ENCODE data around the gene SNX25. TPM values are rescaled to one million over a fixed set of nuclear protein-coding genes. Genes with fewer than 3 reads are reported as not detected.

The SNX25 gene
- total RNA-seq, 1 experiment from 2014 or later: 12.5 TPM

DNA sequence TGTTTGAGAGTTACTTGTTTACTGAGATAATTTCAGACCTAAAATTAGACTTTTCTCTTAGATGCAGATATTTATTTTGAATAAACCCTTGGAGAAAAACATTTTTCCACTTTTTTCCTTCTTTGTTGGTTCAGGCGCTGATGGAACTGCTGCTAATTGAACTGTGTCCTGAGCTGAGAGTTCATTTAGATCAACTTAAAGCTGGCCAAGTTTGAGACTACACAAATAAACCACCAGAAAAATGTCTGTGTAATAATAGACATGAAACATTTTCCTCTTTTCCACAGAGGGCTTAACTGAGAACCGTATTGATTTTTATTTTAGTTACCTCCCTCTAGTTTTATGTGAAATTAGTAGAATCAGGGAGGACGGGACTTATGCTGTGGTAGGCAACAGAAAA lies 153.9 kb downstream of the SNX25 start:
- no peak for DNase-seq (ENCODE audit: extremely low read depth, low read depth)

DNA sequence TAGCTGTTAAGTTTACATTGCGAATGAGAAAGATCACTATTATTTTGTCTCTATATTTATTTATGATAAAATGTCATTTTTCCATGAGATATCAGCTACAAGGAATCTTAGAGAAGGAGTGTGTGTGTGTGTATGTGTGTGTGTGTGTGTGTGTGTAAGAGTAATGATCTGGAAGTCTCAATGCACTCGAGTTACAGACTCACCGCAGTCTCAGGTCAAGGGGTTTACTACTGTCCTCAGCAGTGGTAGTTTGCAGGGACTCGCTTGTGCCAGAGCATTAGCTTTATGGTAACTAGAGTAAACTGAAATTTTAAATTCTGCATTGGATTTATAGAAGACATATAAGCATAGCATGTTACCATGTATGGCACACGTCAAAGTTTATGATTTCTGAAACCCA lies 155.5 kb downstream of the SNX25 start:
- no peak for DNase-seq (ENCODE audit: extremely low read depth, low read depth)

DNA sequence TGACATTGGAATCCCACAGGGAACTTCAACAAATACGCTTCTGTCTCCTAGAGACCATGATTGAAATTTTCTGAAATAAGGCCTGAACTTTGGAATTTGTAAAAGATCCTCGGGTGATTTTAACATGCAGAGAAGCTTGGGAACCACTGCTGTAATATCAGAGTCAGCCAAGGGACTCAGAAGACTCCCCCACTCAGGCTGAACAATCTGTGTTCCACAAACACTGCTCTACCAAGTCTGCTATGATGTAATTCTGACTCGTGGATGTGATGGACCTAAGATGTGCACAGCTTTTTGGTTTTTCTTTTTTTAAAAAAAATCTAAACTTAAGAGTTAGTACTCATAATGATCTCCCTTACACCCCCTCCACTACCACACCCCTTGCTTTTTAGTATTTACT lies 160.3 kb downstream of the SNX25 start:
- no peak for DNase-seq (ENCODE audit: extremely low read depth, low read depth)

DNA sequence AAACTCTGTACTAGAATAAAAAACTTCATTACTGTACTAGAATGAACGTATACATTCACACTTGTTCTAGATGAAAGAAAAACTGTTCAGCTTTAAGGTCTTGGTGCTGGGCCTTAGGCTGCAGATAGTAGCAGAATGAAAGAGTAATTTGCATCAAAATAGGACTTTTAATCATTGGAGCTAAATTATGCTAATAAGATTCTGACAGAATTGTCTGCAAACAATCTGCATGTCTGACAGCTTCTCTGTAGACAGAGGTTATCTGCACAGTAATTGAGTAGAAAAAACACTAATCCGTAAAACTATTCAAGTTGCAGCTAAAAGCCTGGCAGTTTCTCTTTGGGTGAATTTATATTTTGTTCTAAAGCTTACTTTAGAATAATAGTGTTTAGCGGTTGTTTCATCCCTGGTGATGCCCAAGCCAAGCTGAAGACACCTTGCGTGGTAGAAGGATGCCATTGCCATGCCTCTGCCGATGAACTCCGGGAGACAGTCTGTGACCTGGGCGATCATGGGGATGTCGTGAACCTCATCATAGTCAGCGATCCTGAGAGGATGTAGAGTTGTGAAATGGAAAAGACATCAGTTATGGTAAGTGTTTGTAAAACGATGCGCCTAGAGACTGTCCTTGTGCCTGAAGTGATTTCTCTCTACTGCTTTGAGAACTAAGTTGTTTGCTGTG lies 161.0 kb downstream of the SNX25 start:
- DNase-seq (ENCODE audit: extremely low read depth, low read depth): no peak

DNA sequence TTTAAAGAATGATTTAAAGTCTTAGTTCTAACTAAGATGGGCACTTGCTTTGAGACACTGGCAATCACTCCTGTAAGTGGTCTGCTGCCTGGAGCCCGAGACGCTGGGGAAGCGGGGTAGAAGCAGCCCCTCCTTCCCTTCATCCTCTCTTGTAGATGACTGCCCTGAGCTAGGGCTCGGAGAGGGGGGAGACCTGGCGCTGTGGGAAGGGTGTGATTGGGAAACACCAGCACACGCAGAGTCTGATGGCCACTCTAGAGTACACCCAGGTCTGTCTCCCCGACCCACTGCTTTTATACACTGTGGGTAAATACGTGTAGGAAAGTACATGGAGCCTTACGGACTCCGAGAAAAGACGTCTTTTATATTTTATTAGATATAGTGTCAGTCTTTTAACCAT lies 162.3 kb downstream of the SNX25 start:
- DNase-seq (ENCODE audit: extremely low read depth, low read depth): no peak

DNA sequence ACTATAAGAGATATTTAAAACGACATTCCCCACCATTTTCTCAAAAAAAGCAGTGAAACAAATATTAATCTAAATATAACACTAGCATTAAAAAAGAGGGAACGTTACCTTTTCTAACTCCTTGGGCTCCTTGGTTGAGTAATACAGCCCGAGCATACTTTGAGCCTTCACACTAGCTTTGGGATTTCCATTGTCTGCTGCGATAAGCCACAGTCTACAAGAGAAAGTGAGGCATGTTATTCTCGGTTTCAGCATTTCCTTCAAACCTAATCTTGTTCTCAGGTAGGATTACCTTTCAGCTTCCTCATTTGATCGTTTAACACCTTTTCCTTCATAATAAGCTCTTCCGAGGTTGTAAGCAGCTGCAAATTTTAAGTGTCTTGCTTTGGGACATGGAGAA lies 164.6 kb downstream of the SNX25 start:
- no peak for DNase-seq (ENCODE audit: extremely low read depth, low read depth)

DNA sequence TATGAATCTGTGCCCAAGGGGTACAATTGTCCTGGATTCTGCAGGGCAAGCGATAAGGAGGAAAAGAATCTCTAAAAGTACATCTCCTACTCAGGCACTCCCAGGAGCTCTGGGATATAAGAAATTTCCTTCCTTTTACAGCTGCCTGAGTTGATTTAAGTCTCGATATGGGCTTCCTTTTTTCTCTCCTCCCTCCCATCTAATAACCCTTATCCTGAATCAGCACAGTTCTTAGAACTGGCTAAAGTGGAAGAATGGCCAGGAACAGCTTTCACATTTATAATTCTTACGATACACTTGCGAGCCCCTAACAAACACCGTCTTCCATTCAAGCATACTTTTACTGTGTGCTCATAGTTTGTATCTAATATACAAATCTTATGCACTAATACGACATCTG lies 165.2 kb downstream of the SNX25 start:
- DNase-seq (ENCODE audit: extremely low read depth, low read depth): no peak

DNA sequence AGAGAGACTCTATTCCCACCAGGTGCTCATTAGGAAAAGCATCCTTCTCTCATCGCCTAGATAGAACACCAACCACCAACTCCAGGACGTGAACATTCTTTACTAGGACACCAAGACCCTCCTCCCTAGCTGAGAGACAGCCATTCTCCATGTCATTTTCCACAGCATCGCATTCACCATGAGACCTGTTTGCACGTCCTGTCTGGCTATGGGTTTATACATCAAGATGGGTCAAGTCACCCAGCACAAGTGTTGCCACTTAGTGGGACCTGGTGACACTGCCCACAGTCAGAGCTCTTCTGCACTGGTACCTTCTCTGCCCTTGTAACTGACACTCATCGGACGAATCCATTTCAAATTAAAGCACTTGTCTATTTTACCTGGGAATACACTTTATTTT lies 168.9 kb downstream of the SNX25 start:
- DNase-seq (ENCODE audit: extremely low read depth, low read depth): no peak

DNA sequence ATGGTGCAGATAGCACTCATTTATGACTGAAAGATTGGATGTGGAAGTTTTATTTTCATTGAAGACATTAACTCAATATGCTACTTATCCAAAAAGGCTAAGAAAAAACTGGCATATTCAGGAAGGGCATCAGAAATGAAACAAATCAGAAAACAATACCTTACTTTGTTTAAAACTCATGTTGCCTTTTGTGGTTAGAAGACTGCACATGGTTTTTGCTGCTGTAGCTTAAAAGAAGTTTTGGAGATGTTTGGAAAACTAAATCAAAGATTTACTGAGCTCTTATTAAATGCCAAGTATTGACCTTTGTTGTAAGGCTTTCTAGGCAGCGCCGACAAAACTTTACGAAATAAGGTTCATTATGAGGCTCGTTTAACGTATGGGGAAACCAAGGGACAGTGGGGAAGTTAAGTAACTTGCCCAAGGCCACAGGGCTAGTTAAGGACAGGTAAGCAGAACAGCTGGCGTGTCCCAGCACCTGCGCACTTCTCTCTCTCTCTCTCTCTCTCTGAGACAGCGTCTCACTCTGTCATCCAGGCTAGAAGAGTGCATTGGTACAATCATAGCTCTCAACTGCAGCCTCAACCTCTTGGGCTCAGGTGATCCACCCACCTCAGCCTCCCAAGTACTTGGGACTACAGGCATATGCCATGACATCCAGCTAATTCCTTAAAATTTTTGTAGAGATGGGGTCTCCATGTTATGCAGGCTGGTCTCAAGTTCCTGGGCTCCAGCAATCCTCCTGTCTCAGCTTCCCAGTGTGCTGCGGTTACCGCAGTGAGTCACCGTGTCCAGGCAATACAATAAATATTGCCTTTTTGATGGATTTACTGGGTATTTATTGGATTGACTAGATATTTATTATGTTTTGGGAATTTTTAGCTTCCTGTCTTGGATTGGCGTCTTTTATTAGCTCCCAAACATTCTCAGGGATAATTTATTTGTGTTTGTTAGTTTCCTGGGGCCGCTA lies 170.2 kb downstream of the SNX25 start:
- DNase-seq (ENCODE audit: extremely low read depth, low read depth): no peak

DNA sequence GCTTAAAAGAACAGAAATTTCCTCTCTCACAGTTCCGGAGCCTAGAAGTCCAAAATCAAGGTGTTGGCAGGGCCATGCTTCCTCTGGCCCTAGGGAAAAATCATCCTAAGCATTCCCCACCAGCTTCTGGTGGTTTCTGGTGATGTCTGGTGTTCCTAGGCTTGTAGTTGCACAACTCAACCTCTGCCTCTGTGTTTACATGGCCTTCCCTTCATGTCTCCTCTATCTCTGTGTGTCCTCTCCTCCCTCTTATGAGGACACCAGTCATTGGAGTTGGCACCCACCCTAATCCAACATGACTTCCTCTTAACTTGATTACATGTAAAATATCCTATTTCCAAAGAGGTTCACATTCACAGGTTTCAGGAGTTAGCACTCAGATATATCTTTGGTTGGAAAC lies 170.9 kb downstream of the SNX25 start:
- DNase-seq (ENCODE audit: extremely low read depth, low read depth): no peak

DNA sequence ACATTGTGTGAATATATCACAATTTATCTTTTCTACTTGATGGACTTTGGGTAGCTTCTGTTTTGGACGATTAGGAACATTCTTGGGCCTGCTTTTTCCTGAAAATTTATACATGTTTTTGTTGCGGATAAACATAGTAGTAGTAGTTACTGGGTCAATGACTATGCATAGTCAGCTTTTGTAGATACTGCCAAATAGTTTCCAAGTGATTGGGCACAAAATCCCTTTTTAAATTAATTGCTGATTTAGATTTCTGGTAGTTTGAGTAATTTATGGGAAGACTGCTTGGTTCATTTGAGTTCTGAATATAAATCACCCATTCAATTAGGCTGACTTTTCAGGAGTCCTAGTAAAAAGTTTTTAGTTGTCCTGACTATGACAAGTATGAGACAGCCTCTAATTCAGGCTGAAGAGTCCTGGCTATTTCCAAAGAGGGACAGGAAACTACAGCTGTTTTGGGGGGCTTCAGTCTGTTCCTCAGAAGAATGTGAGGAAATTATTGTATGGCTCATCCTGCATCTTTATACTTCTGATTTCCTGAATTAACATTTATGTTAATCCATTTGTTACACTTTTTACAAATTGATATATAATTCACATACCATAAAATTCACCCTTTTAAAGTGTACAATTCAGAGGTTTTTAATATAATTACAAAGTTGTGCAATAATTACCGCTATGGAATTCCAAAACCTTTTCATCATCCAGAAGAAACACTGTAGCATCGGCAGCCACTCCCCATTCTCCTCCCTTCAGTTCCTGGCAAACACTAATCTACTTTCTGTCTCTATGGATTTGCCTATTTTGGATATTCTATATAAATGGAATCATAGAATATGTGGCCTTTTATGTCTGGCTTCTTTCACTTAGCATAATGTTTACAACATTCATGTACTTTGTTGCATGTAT lies 172.1 kb downstream of the SNX25 start:
- DNase-seq (ENCODE audit: extremely low read depth, low read depth): no peak

DNA sequence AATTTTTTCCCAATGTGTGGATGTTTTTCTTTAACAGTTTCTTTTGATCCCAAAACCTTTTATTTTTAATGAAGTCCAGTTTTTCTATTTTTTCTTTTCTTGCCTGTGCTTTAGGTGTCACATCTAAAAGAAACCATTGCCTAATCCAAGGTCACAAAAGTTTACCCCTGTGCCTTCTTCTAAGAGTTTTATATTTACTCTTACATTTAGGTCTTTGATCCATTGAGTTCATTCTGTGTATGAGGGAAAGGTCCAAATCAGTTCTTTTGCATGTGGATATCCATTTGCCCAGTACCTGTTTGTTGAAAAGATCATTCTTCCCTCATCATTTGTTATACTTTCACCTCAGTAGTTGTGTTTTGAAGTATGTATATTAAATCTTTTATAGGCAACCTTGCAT lies 173.4 kb downstream of the SNX25 start:
- DNase-seq (ENCODE audit: extremely low read depth, low read depth): no peak

DNA sequence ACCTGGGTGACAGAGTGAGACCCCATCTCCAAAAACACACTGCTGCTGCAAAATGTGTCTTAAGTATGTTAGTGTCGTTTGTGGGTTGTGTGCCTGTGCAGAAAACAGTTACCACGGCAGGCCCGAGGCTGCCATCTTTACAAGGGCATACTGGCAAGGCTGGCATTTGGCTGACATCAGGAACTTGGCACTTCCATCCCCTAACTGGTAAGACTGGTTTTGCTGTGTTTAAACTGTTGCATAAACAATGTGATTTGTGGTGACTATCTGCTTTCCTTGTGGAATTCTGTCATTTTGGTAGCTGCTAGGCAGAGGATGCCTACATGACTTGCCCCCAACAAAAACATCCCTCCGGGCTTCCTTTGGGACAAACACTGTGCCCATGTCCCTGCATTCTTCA lies 174.1 kb downstream of the SNX25 start:
- DNase-seq (ENCODE audit: extremely low read depth, low read depth): no peak

DNA sequence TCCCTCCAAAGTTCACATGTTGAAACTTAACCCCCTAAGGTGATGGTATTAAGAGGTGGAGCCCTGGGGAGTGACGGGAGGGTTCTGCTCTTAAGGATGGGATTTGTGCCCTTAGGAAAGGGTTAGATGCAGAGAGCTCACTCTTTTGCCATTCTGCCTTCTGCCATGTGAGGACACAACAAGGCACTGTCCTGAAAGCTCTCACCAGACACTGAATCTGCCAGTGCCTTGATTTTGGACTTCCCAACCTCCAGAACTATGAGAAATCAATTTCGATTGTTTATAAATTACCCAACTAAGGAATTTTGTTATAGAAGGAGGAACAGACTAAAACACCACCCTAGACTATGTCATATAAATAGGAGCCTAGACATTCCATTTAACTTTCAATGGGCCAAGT lies 174.7 kb downstream of the SNX25 start:
- DNase-seq (ENCODE audit: extremely low read depth, low read depth): no peak

DNA sequence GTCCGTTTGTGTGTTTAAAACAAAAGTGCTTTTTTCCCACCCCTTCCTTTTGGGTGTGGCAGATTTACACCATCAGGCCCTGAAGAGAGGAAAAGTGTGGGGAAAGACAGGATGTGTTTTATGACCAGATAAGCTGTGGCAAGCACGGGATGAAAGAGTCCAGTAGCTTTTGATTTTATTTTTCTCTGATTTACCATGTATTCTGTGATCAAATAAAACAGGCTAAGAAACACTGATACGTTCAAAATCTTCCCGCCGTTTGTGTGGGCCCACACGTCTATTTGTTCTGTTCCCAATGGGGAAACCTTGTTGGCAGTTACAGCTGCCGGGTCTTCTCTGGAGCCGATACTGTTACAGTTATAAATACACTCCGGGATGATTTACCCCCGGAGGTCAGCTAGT lies 175.5 kb downstream of the SNX25 start:
- no peak for DNase-seq (ENCODE audit: extremely low read depth, low read depth)

DNA sequence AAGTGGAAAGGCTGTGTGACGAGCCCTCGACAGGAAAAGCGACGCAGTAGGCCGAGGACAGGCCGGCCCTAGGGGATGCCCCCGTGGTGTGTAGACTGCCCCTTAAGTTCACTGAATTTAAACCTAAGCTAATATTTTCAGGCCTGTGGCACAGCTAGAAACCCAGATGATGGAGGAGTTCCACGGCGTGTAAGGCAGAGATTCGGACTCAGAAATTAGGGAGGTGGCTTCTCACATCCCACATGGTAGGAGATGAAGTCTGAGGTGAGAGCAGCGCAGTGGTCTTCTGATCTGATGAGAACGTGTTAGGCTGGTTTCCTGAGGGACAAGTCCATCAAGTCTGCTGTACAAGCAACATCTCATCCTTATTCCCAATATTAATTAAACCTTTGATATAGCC lies 178.6 kb downstream of the SNX25 start:
- no peak for DNase-seq (ENCODE audit: extremely low read depth, low read depth)

DNA sequence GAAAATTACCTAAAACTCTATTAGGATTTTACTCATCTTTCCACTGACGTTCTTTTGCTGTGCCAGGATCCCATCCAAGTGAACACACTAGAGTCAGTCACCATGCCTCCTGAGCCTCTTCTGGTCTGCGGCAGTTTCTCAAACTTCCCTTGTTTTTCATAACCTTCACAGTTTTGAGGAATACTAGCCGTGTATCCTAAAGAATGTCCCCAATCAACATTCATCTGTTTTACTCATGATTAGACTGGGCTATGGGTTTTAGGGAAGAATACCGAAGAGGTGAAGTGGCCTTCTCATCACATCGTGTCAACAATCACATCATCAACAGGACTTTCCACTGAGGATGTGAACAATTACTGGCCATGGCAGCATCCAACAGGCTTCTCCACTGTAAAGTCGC lies 181.5 kb downstream of the SNX25 start:
- no peak for DNase-seq (ENCODE audit: extremely low read depth, low read depth)

DNA sequence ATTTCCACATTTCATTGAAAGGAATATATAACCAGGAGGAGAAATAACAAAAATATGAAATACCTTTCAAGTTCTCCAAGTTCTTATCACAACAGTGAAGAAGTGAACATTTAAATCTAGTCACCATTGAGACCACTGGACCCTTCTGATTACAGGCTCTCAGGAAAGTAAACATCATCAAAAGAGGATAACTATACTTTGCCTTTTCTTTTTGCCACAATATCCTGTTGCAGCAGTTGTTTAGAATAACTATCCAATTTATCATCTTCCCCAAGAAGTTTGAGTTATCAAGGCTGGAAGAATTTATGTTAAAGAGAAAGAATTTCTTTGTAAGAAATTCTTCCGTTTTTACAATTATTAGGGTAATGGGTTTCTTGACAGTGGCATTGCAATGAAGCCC lies 182.8 kb downstream of the SNX25 start:
- no peak for DNase-seq (ENCODE audit: extremely low read depth, low read depth)

DNA sequence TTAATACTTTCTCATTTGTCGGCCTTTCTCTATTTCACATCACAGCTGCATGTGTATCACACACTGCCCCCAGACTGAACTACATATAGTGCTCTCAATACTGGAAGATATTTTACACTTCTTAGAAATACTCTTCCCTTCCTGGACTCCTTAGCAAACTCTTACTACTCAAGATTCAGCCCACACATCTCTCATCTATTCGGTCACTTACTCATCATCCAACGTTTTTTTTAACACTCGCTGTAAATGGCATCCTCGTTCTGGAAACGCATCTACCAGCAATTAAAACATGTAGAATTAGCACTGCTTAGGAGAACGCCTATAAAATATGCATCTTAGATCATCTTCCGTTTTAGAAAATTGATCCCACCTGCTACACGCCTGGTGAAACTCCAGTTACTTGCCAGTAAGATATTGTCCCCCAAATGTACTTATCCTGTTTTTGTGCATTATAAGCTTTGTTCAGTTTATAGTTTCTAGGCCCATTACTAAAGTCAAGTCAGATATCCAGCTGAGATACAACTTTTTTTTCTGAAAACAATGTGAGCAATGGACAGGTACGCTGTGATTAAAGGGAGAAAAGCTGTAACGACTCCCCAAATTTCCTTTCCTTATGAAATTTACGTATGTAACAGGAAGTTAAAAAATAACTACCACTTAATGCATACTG lies 185.3 kb downstream of the SNX25 start:
- DNase-seq (ENCODE audit: extremely low read depth, low read depth): no peak

DNA sequence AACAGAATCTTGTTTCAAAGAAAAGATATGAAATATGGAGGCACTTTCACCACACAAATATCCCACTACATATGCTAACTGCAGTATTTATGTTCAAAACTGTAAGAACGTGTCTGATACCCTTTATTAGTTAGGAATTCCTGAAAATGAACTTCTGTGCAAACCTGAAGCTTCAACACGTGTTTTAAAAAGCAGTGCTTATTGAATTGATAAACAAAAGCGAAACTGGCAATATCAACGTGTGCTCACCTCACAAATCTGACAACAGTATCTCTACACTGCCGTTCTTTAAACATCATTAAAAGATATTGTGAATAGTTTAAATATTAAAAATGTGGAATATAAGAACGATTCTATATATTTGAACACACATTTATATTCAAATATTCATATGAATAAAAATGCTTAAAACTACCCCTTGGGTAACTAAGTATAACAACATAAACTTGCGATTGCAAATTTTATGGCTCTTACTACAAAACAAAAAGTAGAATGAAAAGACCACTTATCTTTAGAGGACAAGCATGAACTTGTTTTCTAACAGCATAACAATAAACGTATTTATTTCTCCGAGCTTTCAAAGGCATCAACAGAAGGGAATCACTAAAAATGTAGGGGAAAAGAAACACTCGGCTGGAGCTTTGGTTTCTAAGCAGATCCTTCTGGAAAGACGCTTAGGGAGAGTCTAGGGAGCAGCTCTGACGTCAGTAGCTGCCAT lies 186.0 kb downstream of the SNX25 start, which contains the start of gene LRP2BP:
LRP2BP (minus strand) TSS at position 687 of the 718 bp plus-strand sequence. CDS start 17,738 bp downstream, outside the sequence.
- DNase-seq (ENCODE audit: extremely low read depth, low read depth): no peak

Data from NCI-H460 (cell line).